Central memory CD8-positive, alpha-beta T cell (primary cell): ENCODE results near the gene BTNL9.

ENCODE experiments used
- ATAC-seq: fragments of 150-1000 bp; cut with Tn5 transposase; replicated peaks from 2 replicates; pipeline ENCODE4 v1.10.0; 2022; ENCODE audit warnings: mild to moderate bottlenecking, moderate FRiP score, moderate number of reproducible peaks; ENCODE audit not compliant: poor library complexity, severe bottlenecking; ENCODE audit errors: extremely low read depth
- DNase-seq, 2 donors: peaks; one replicate each; pipeline ENCODE4 v3.0.0; 2021; ENCODE audit warnings: low spot score in 2 of 2
- H3K27ac Mint-ChIP-seq: one replicate; pipeline ENCODE4 v1.8.0; 2022; ENCODE audit warnings: low read depth, mild to moderate bottlenecking, moderate library complexity, mixed read lengths
- H3K27me3 Mint-ChIP-seq: one replicate; pipeline ENCODE4 v1.8.0; 2022; ENCODE audit warnings: mixed read lengths
- H3K36me3 Mint-ChIP-seq: one replicate; pipeline ENCODE4 v1.8.0; 2022; ENCODE audit warnings: mild to moderate bottlenecking, moderate library complexity, mixed read lengths; ENCODE audit not compliant: insufficient read depth
- H3K4me1 Mint-ChIP-seq: one replicate; pipeline ENCODE4 v1.8.0; 2022; ENCODE audit warnings: mixed read lengths
- H3K4me3 Mint-ChIP-seq: one replicate; pipeline ENCODE4 v1.8.0; 2022; ENCODE audit warnings: mild to moderate bottlenecking, moderate library complexity, mixed read lengths
- H3K9me3 Mint-ChIP-seq: one replicate; pipeline ENCODE4 v1.8.0; 2022; ENCODE audit warnings: mixed read lengths

Gene BTNL9

GRCh38 chr5:181031716-181032115 lies 8.3 kb upstream of the BTNL9 start:
- peaks cover 7% of the 10 kb centered on the region for H3K9me3 Mint-ChIP-seq
- no peaks in the 10 kb centered on the region for H3K4me1 Mint-ChIP-seq
- H3K4me3 Mint-ChIP-seq: no peak overlapping the region
- H3K27ac Mint-ChIP-seq: peak overlapping the region; percentile 5
- H3K27me3 Mint-ChIP-seq: peaks cover 47% of the 10 kb centered on the region
- no peaks in the 10 kb centered on the region for H3K36me3 Mint-ChIP-seq
- DNase-seq (no peak), ATAC-seq (no peak)

DNA sequence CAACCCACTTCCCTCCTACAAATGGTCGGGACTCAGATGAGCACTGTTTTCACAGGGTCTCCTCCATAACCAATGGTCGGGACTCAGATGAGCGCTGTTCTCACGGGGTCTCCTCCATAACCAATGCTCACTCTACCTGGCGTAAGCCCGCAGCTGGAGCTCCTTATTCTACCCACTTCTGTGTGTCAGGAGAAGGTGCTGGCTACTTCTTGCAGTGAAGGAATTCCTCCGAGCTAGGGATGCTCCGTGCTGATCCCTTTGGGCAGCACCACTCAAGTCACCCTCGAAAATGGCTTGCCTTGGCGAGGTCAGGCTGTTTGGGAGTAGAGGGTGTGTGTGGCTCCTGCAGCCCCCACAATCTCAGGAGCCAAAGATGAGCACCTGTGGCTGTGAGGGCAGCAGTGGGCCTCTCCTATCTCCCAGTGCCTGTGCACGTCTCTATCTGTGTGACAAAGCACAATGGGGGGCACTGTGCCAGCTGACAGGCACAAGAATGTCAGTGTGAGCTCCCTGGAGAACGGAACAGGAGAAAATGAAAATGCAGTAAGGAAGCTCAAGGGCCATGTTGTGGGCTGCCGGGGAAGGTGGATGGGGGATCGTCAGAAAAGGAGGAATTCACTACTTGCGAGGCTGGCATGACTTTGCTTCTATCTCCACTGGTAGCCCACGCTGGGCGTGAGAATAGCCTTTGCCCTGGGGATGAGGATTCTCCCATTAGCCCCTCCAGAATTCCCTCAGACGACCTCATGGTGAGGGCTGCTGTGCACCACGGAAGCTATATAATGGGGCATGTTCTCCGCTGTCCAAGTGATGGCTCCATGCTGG lies 3.9 kb upstream of the BTNL9 start:
- peaks cover 7% of the 10 kb centered on the region for H3K9me3 Mint-ChIP-seq
- no peak overlapping the region for H3K4me3 Mint-ChIP-seq
- ATAC-seq (no peak), DNase-seq (no peak)
- H3K27me3 Mint-ChIP-seq: peaks cover 47% of the 10 kb centered on the region
- H3K36me3 Mint-ChIP-seq: no peaks in the 10 kb centered on the region
- H3K4me1 Mint-ChIP-seq: no peaks in the 10 kb centered on the region
- no peak overlapping the region for H3K27ac Mint-ChIP-seq

- Mint-ChIP-seq H3K27me3 (peaks cover 42% of the 10 kb centered on the region), H3K27ac (no peak overlapping the region), H3K36me3 (no peaks in the 10 kb centered on the region), H3K4me1 (no peaks in the 10 kb centered on the region), H3K4me3 (no peak overlapping the region), H3K9me3 (peaks cover 4% of the 10 kb centered on the region)
- DNase-seq (no peak), ATAC-seq (no peak)
Observed at GRCh38 chr5:181036816-181037364, 3.2 kb upstream of the BTNL9 start.

GRCh38 chr5:181037365-181037861 lies 2.7 kb upstream of the BTNL9 start:
- no peak for ATAC-seq
- H3K9me3 Mint-ChIP-seq: no peaks in the 10 kb centered on the region
- H3K27me3 Mint-ChIP-seq: peaks cover 37% of the 10 kb centered on the region
- no peak overlapping the region for H3K4me3 Mint-ChIP-seq
- no peaks in the 10 kb centered on the region for H3K36me3 Mint-ChIP-seq
- H3K27ac Mint-ChIP-seq: no peak overlapping the region
- H3K4me1 Mint-ChIP-seq: no peaks in the 10 kb centered on the region
- no peak for DNase-seq

GRCh38 chr5:181039471-181039870 lies 595 bp upstream of the BTNL9 start:
- Mint-ChIP-seq H3K9me3 (no peaks in the 10 kb centered on the region), H3K27ac (no peak overlapping the region), H3K27me3 (peaks cover 37% of the 10 kb centered on the region), H3K36me3 (no peaks in the 10 kb centered on the region), H3K4me3 (no peak overlapping the region), H3K4me1 (no peaks in the 10 kb centered on the region)
- DNase-seq (no peak), ATAC-seq (no peak)

- DNase-seq (peak in 1 of 2 donors; percentile 5), ATAC-seq (no peak)
- no peak overlapping the region for H3K4me3 Mint-ChIP-seq
- no peak overlapping the region for H3K27ac Mint-ChIP-seq
- no peaks in the 10 kb centered on the region for H3K36me3 Mint-ChIP-seq
- peaks cover 37% of the 10 kb centered on the region for H3K27me3 Mint-ChIP-seq
- no peaks in the 10 kb centered on the region for H3K4me1 Mint-ChIP-seq
- no peaks in the 10 kb centered on the region for H3K9me3 Mint-ChIP-seq
Observed at GRCh38 chr5:181040631-181040945, 522 bp downstream of the BTNL9 start.

GRCh38 chr5:181041043-181041442 lies 977 bp downstream of the BTNL9 start:
- no peak for ATAC-seq
- Mint-ChIP-seq H3K9me3 (no peaks in the 10 kb centered on the region), H3K27me3 (peaks cover 35% of the 10 kb centered on the region), H3K4me1 (no peaks in the 10 kb centered on the region), H3K36me3 (no peaks in the 10 kb centered on the region), H3K4me3 (no peak overlapping the region), H3K27ac (no peak overlapping the region)
- no peak for DNase-seq

DNA sequence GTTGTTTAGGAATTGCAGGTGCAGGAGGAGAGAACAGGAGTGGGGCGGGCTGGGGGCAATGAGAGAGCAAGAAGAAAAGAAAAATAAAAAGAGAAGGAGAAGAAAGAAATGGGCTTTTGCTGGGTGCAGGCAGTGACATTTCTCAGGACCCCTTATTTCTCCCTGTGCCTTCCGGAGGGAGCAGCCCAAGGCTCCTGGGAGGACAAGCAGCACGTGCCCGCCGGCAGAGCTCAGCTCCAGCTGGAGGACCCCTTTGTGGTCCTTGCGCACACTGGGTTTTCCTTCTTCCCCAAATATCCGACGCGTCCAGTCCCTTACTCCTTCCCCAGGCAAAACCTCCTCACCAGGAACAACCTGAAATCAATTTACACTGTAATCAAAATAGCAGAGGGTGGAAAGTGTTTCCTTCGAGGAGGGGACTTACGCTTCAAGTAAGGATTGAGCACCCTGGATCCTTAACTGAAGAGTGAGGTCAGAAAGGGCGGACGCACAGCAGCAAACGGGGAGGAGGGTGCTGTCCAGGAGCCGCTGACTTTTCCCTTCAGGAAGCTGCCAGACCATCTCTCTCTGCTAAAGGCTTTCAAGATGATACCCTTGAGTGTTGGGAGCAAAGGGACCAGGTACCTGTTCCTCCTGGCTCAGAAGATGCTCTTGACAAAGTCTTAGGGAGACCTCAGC lies 2.1 kb downstream of the BTNL9 start:
- H3K27ac Mint-ChIP-seq: no peak overlapping the region
- no peak for ATAC-seq
- H3K4me1 Mint-ChIP-seq: no peaks in the 10 kb centered on the region
- no peak overlapping the region for H3K4me3 Mint-ChIP-seq
- H3K36me3 Mint-ChIP-seq: no peaks in the 10 kb centered on the region
- peak in 1 of 2 donors; percentile 7 for DNase-seq
- no peaks in the 10 kb centered on the region for H3K9me3 Mint-ChIP-seq
- peaks cover 28% of the 10 kb centered on the region for H3K27me3 Mint-ChIP-seq

GRCh38 chr5:181042722-181043121 lies 2.7 kb downstream of the BTNL9 start:
- Mint-ChIP-seq H3K27me3 (peaks cover 28% of the 10 kb centered on the region), H3K36me3 (no peaks in the 10 kb centered on the region), H3K4me1 (no peaks in the 10 kb centered on the region), H3K27ac (no peak overlapping the region), H3K9me3 (no peaks in the 10 kb centered on the region), H3K4me3 (no peak overlapping the region)
- ATAC-seq (no peak), DNase-seq (peak in 1 of 2 donors; percentile 11)

- Mint-ChIP-seq H3K27ac (no peak overlapping the region), H3K9me3 (no peaks in the 10 kb centered on the region), H3K36me3 (no peaks in the 10 kb centered on the region), H3K4me1 (no peaks in the 10 kb centered on the region), H3K4me3 (no peak overlapping the region), H3K27me3 (peaks cover 20% of the 10 kb centered on the region)
- no peak for ATAC-seq
- DNase-seq: peak in 1 of 2 donors; percentile 10
Observed at GRCh38 chr5:181043285-181044092, 3.4 kb downstream of the BTNL9 start.

DNA sequence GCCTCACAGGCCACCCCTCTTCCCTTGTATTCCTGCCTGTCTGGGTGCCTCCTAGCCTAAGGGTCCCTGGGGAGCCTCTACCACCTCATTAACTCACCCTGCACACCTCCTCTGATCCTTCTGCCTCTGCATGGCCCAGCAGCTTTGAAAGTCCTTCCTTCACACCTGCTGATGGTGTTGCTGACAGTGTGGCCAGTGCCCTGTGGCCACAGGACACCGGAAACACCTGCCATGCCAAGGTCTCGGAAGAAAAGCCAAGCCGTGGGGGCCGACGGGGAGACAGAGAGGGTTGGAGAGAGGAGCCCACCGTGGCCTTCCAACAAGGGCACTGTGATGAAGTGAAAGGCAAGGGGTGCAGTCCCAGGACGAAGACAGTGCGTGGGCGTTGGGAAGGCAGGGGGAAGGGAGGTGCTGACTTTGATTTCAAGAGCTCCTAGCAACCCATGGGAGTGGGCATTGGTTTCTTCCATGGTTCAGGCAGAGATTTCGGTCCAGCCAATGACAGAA lies 4.1 kb downstream of the BTNL9 start:
- Mint-ChIP-seq H3K4me1 (no peaks in the 10 kb centered on the region), H3K9me3 (no peaks in the 10 kb centered on the region), H3K27me3 (peaks cover 17% of the 10 kb centered on the region), H3K4me3 (no peak overlapping the region), H3K27ac (no peak overlapping the region), H3K36me3 (no peaks in the 10 kb centered on the region)
- ATAC-seq: no peak
- peak in 1 of 2 donors; percentile 8 for DNase-seq

DNA sequence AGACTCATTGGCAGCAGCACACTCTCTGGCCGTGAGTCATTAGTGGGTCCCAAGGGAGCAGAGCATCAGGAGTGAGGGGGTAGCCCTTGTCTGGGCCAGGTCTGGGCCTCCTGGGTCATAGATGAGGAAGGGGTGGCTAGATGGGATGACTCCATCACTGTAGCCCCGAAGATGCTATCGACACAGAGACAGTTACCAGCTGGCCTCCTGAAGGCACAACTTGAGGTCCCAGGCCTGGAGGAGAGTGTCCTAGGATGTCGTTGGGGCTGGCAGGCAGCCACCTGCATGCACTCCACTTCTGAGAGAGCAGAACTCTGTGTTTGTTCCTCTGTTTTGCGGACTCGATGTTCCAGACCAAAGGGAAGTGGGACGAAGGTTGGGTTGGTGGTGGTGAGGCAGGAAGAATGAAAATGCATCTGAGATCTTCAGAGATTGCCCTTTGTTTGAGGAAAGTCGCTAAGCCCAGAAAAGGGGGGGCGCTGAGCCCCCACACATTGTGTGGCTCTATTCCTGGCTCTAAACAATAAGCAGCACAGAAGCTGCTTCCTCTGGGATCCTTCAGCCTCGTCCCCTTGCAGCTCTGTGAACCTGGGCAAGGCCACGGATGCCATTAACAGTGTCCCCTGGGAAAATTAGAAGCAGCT lies 4.7 kb downstream of the BTNL9 start:
- DNase-seq (no peak), ATAC-seq (no peak)
- Mint-ChIP-seq H3K4me1 (no peaks in the 10 kb centered on the region), H3K27me3 (peaks cover 17% of the 10 kb centered on the region), H3K4me3 (no peak overlapping the region), H3K36me3 (no peaks in the 10 kb centered on the region), H3K9me3 (no peaks in the 10 kb centered on the region), H3K27ac (no peak overlapping the region)
